ENCODE data around the gene ZNF692. TPM values are rescaled to one million over a fixed set of nuclear protein-coding genes. Genes with fewer than 3 reads are reported as not detected.

The ZNF692 gene
- polyA plus RNA-seq (2011; rRNA removed) = 13.1 and 19.5 TPM in 2 replicates
- 3.6 and 5.7 TPM in 2 replicates for polyA minus RNA-seq (2011; rRNA and poly(A)+ RNA removed)

- Histone ChIP-seq H3K27me3 (ENCODE audit: control insufficient read depth, insufficient read depth, low read length) (no peaks in the 10 kb centered on the region), H3K4me3 (ENCODE audit: low read depth, low read length) (peak within 1 kb of the TSS; percentile 50), H3K36me3 (ENCODE audit: control insufficient read depth, insufficient read depth, low read length) (peaks cover 1% of the 10 kb centered on the region; the same call in 1 of the 2 replicates)
- ChIA-PET POLR2A (interaction anchor here (1.1 kb wide), 1 partner anchor 21 kb away, joined by 5 read pairs; the partner anchor contains the start of gene ZNF672), CTCF (interaction anchor here (0.6 to 2.4 kb wide), 8 partner anchors 12 to 239 kb away, joined by 3 to 20 read pairs (median 4); partner anchors contain the start of gene ZNF672)
- peak; percentile 74 for DNase-seq (ENCODE audit: low read depth)
- TF ChIP-seq CTCF (IDR thresholded peaks at IDR 0.05; ENCODE audit: insufficient read depth, low read depth, low read length) = no peak
These were observed at the start of gene ZNF692 for GRCh38 chr1:248858891-248859889. Gene ZNF692, minus strand, starts transcription at chr1:248859085. Its CDS starts 776 bp downstream, at chr1:248858309.

- Histone ChIP-seq H3K36me3 (ENCODE audit: control insufficient read depth, insufficient read depth, low read length) (no peaks in the 10 kb centered on the region), H3K27me3 (ENCODE audit: control insufficient read depth, insufficient read depth, low read length) (no peaks in the 10 kb centered on the region), H3K4me3 (ENCODE audit: low read depth, low read length) (peak overlapping the region; percentile 59)
- TF ChIP-seq CTCF (IDR thresholded peaks at IDR 0.05; ENCODE audit: insufficient read depth, low read depth, low read length) = no peak
- POLR2A ChIA-PET = interaction anchor here (0.6 kb wide), 1 partner anchor 95 kb away, joined by 3 read pairs; no protein-coding TSS in a partner anchor
- no peak for DNase-seq (ENCODE audit: low read depth)
- CTCF ChIA-PET = interaction anchor here (0.7 to 1.0 kb wide), 2 partner anchors 68 to 120 kb away, joined by 3 read pairs; no protein-coding TSS in a partner anchor
These were observed 48.1 kb upstream of the ZNF692 start for GRCh38 chr1:248906753-248907661.

- DNase-seq (ENCODE audit: low read depth) = no peak
- ChIA-PET POLR2A (interaction anchor here (0.6 kb wide), 1 partner anchor 95 kb away, joined by 3 read pairs; no protein-coding TSS in a partner anchor), CTCF (interaction anchor here (0.7 to 1.0 kb wide), 2 partner anchors 67 to 119 kb away, joined by 3 read pairs; no protein-coding TSS in a partner anchor)
- peak within 1 kb of the TSS; percentile 60 for H3K4me3 ChIP-seq (ENCODE audit: low read depth, low read length)
- no peaks in the 10 kb centered on the region for H3K36me3 ChIP-seq (ENCODE audit: control insufficient read depth, insufficient read depth, low read length)
- H3K27me3 ChIP-seq (ENCODE audit: control insufficient read depth, insufficient read depth, low read length) = no peaks in the 10 kb centered on the region
- peak; percentile 89 for TF ChIP-seq CTCF (IDR thresholded peaks at IDR 0.05; ENCODE audit: insufficient read depth, low read depth, low read length)
These were observed 47.3 kb upstream of the ZNF692 start, which contains the start of gene PGBD2 for GRCh38 chr1:248906009-248906752. Gene PGBD2, plus strand, starts transcription at chr1:248906235. Its CDS starts 7,628 bp downstream, at chr1:248913863.

- Histone ChIP-seq H3K36me3 (ENCODE audit: control insufficient read depth, insufficient read depth, low read length) (no peaks in the 10 kb centered on the region), H3K4me3 (ENCODE audit: low read depth, low read length) (peak overlapping the region; percentile 60), H3K27me3 (ENCODE audit: control insufficient read depth, insufficient read depth, low read length) (no peaks in the 10 kb centered on the region)
- POLR2A ChIA-PET = no interaction called here
- no peak for DNase-seq (ENCODE audit: low read depth)
- no peak for TF ChIP-seq CTCF (IDR thresholded peaks at IDR 0.05; ENCODE audit: insufficient read depth, low read depth, low read length)
- CTCF ChIA-PET = no interaction called here
These were observed 46.8 kb upstream of the ZNF692 start for GRCh38 chr1:248905662-248906008.

Measured in BJ (cell line).